Activated T-helper 17 cell treated with anti-CD3 and anti-CD28 coated beads, Interleukin-2, amount 50 U/mL, for 72 hours (primary cell): Measurements from ENCODE around the gene QSOX2. TPM values are rescaled to one million over a fixed set of nuclear protein-coding genes. Genes with fewer than 3 reads are reported as not detected.

ENCODE experiments used
- ATAC-seq: fragments of 150-1000 bp; cut with Tn5 transposase; replicated peaks from 2 replicates; pipeline ENCODE4 v1.10.0; 2021; ENCODE audit warnings: mild to moderate bottlenecking, moderate library complexity
- H3K27ac Mint-ChIP-seq: one replicate; pipeline ENCODE4 v1.8.0; 2022; ENCODE audit warnings: mixed read lengths
- H3K27me3 Mint-ChIP-seq: one replicate; pipeline ENCODE4 v1.8.0; 2022; ENCODE audit warnings: mixed read lengths
- H3K36me3 Mint-ChIP-seq: one replicate; pipeline ENCODE4 v1.8.0; 2022; ENCODE audit warnings: low read depth, mild to moderate bottlenecking, mixed read lengths
- H3K4me1 Mint-ChIP-seq: one replicate; pipeline ENCODE4 v1.8.0; 2022; ENCODE audit warnings: mixed read lengths
- H3K4me3 Mint-ChIP-seq: one replicate; pipeline ENCODE4 v1.8.0; 2022; ENCODE audit warnings: mild to moderate bottlenecking, mixed read lengths
- H3K9me3 Mint-ChIP-seq: one replicate; pipeline ENCODE4 v1.8.0; 2022; ENCODE audit warnings: mixed read lengths
- total RNA-seq, 2 donors: library from RNA; stranded (reverse); gene quantifications; one replicate each; pipeline ENCODE4 v1.2.3, GENCODE V29; 2022

The QSOX2 gene
- total RNA-seq, result 10 to 100 TPM; 25.9 to 28.5 TPM

DNA sequence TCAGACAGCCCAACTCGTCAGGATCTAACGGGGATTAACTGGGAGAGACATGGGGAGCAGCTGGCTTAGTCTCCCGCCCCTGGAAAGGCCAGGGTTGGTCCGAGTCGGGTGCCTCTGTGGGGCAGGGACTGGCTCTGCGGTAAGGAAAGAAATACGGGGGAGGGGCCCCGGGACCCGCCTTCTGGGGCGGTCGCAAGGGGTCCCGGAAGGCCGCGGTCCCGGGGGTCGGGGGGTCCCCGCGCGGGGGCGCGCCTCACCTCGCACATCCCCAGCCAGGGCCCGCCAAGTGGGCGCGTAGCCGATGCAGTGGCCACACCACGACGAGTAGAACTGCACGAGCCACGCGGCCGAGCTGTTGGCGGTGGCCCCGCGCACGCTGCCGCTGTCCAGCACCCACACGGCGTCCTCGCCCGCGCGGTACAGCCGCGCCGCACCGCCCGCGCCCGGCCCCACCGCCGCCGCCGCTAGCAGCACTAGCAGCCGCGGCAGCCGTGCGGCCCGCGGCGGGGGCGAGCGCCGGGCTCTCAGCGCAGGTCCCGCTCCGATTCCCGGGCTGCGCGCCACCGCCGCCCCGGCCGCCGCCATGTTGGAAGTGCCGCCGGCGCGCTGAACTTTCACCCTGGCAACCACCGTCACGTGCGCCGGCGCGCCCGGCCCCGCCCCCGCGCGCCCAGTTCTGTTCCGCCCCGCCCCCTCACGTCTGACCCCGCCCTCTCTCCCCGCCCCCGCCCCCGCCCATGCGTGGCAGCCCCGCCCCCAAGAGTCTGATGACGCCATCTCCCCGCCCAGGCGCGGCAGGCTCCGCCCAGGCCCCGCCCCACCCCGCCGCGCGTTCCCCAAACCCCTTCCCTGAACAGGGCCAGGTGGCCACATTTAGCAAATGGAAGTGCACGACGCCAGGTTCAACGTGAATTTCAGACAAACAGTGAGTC is at the start of gene QSOX2:
QSOX2 (minus strand) TSS at position 594 of the 932 bp plus-strand sequence; CDS start at position 585, 9 bp downstream.
- H3K4me1 Mint-ChIP-seq, result peaks cover 28% of the 10 kb centered on the region
- peak within 1 kb of the TSS; percentile 82 for H3K27ac Mint-ChIP-seq
- no peaks in the 10 kb centered on the region for H3K9me3 Mint-ChIP-seq
- H3K27me3 Mint-ChIP-seq, result no peaks in the 10 kb centered on the region
- ATAC-seq, result peak; percentile 57
- peak within 1 kb of the TSS; percentile 99 for H3K4me3 Mint-ChIP-seq
- peaks cover 23% of the 10 kb centered on the region for H3K36me3 Mint-ChIP-seq

GRCh38 chr9:136295055-136295454 is 49.4 kb upstream of the QSOX2 start:
- Mint-ChIP-seq H3K9me3 (no peaks in the 10 kb centered on the region), H3K4me1 (no peaks in the 10 kb centered on the region), H3K36me3 (no peaks in the 10 kb centered on the region), H3K27me3 (no peaks in the 10 kb centered on the region), H3K27ac (no peak overlapping the region), H3K4me3 (no peak overlapping the region)
- no peak for ATAC-seq

DNA sequence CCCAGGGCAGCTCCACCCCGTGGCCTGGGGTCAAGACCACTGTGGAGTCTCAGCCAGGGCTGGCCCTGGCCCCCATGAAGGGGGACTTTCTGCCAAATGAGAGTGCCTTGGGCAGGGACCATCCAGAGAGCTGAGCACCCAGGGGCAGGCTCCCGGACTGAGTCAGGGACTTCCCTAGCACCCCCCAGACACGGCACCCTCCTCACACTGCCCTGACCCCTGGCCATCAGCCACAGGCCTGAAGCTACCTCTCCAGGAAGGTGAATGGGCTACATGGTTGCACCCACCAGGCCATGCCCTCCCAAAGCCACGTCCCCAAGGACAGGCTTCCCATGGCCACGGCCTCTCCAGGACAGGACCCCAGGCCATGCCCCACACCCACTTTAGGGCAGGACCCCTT is 48.8 kb upstream of the QSOX2 start:
- Mint-ChIP-seq H3K9me3 (no peaks in the 10 kb centered on the region), H3K4me1 (no peaks in the 10 kb centered on the region), H3K27me3 (no peaks in the 10 kb centered on the region), H3K36me3 (no peaks in the 10 kb centered on the region), H3K27ac (no peak overlapping the region), H3K4me3 (no peak overlapping the region)
- ATAC-seq, result no peak

GRCh38 chr9:136293476-136294077 is 48.0 kb upstream of the QSOX2 start:
- Mint-ChIP-seq H3K27me3 (no peaks in the 10 kb centered on the region), H3K27ac (no peak overlapping the region), H3K36me3 (no peaks in the 10 kb centered on the region), H3K9me3 (no peaks in the 10 kb centered on the region), H3K4me3 (no peak overlapping the region), H3K4me1 (no peaks in the 10 kb centered on the region)
- no peak for ATAC-seq

DNA sequence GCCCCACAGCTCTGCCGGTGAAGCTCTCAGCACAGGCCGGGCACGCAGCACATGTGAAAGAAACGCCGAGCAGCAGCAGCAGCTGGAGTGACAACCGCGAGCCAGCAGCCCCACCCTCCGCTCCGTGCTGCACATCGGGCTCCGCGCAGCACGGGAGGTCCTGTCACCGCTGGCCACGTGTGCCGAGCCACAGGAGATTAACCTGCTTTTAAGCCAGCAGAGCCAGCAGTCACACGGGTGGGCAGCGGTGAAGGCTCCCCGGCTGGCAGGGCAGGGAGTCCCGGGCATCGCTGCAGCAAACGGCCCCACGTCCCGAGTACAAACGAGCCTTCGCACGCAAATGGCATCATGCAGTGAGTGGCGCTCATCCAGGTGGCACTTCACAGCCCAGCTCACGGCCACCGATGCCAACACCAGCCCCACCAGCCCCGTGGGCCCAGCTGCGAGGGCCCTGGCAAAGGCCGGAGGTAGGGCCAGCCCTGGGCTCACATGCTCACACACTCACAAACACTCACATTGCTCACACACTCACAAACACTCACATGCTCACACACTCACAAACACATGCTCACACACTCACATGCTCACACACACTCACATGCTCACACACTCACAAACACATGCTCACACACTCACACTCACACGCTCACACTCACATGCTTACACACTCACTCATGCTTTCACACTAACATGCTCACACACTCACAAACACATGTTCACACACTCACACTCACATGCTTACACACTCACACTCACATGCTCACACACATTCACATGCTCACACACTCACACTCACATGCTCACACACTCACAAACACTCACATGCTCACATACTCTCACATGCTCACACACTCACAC is 47.2 kb upstream of the QSOX2 start:
- Mint-ChIP-seq H3K4me3 (no peak overlapping the region), H3K27me3 (no peaks in the 10 kb centered on the region), H3K4me1 (no peaks in the 10 kb centered on the region), H3K27ac (no peak overlapping the region), H3K9me3 (no peaks in the 10 kb centered on the region), H3K36me3 (no peaks in the 10 kb centered on the region)
- ATAC-seq, result no peak

DNA sequence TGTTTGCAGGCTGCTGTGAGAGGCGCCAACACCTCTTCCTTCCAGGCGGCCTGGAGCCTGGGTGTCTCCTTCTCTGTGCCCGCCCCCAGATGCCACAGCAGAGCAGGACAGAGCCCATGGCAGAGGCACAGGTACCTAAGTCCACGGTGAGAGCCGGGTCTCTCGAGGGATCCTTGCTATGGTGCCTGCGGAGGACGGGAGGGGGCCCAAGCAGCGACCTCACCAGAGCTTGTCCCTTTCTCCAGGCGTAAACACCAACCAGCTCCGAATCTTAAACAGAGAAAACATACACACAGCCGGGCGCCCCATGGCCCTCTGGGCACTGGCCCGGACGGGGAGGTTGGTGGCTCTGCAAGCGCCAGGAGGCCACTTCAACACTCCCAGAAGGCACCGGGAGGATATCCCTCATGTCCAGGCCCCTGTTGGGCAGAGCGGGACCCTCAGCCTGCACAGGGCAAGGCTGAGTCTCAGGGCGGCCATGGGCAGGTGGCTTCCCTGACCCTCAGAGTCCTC is 46.5 kb upstream of the QSOX2 start:
- no peaks in the 10 kb centered on the region for H3K9me3 Mint-ChIP-seq
- ATAC-seq, result no peak
- no peak overlapping the region for H3K27ac Mint-ChIP-seq
- no peak overlapping the region for H3K4me3 Mint-ChIP-seq
- H3K4me1 Mint-ChIP-seq, result no peaks in the 10 kb centered on the region
- no peaks in the 10 kb centered on the region for H3K27me3 Mint-ChIP-seq
- no peaks in the 10 kb centered on the region for H3K36me3 Mint-ChIP-seq

DNA sequence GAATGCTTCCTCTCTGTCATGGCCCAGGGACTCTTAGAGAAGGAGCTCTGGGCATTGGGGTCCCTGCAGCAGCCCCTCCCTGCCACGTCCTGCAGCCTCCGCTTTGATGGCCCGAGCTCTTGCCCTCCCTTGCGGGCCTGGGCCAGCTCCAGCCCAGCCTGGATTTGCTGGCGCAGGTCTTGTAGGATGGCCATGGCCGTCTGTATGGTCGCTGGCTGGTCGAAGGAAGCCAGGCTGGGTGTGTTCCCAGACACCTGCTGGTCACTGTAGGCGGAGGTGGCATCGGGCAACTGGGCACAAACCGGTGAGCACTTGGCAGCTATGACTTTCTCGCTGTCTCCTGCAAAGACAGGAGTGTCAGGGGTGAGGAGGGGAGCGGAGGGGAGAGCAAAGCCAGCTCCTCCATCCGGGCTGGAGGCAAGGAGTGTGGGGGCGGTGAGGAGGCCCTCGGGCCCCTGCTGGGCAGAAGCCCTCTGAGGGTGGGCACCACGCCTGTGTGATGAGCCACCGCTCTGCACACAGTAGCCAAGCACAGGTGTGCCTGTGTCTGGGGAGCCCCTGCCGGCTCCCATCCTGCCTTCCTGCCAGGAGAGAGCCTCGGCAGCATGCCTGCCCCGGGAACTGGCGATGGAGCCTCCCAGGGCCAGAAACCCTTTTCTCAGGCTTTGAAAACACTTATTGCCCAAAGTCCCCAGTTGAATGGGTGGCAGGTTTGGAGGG is 45.9 kb upstream of the QSOX2 start:
- H3K4me1 Mint-ChIP-seq, result no peaks in the 10 kb centered on the region
- no peaks in the 10 kb centered on the region for H3K36me3 Mint-ChIP-seq
- H3K9me3 Mint-ChIP-seq, result no peaks in the 10 kb centered on the region

DNA sequence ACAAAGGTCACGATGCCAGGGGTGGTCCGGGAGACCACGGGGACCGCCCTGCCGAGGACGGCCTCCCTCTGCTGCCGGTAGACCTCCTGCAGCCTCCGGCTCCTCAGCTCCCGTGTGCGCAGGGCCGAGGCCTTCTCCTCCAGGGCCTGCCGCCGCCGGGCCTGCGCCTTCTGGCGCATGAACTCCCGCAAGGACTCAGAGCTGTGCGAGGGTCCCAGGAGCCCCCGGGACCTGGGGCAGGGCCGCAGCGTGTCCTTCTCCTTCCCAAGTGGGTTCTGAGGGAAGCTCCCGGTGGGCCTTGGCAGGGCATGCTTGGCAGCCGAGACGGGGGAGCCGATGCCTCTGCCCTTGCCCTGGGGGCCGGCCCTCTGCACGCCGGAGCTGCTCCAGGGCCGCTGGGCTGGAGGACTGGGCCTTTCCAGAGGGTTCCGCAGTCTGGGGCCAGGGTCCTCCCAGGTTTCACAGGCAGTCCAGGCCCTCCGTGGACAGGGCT is 44.9 kb upstream of the QSOX2 start:
- H3K9me3 Mint-ChIP-seq, result no peaks in the 10 kb centered on the region
- peaks cover 3% of the 10 kb centered on the region for H3K27me3 Mint-ChIP-seq
- no peak overlapping the region for H3K4me3 Mint-ChIP-seq
- H3K36me3 Mint-ChIP-seq, result no peaks in the 10 kb centered on the region
- no peak overlapping the region for H3K27ac Mint-ChIP-seq
- no peak for ATAC-seq
- H3K4me1 Mint-ChIP-seq, result no peaks in the 10 kb centered on the region

More for the DNA sequence above, 45.9 kb upstream of the QSOX2 start:
- H3K27me3 Mint-ChIP-seq, result peaks cover 3% of the 10 kb centered on the region
- no peak overlapping the region for H3K27ac Mint-ChIP-seq
- no peak for ATAC-seq
- H3K4me3 Mint-ChIP-seq, result no peak overlapping the region

- no peak overlapping the region for H3K4me3 Mint-ChIP-seq
- peaks cover 3% of the 10 kb centered on the region for H3K27me3 Mint-ChIP-seq
- H3K36me3 Mint-ChIP-seq, result no peaks in the 10 kb centered on the region
- no peak overlapping the region for H3K27ac Mint-ChIP-seq
- H3K9me3 Mint-ChIP-seq, result no peaks in the 10 kb centered on the region
- ATAC-seq, result no peak
- H3K4me1 Mint-ChIP-seq, result no peaks in the 10 kb centered on the region
These were observed 44.3 kb upstream of the QSOX2 start for GRCh38 chr9:136289651-136290507.

DNA sequence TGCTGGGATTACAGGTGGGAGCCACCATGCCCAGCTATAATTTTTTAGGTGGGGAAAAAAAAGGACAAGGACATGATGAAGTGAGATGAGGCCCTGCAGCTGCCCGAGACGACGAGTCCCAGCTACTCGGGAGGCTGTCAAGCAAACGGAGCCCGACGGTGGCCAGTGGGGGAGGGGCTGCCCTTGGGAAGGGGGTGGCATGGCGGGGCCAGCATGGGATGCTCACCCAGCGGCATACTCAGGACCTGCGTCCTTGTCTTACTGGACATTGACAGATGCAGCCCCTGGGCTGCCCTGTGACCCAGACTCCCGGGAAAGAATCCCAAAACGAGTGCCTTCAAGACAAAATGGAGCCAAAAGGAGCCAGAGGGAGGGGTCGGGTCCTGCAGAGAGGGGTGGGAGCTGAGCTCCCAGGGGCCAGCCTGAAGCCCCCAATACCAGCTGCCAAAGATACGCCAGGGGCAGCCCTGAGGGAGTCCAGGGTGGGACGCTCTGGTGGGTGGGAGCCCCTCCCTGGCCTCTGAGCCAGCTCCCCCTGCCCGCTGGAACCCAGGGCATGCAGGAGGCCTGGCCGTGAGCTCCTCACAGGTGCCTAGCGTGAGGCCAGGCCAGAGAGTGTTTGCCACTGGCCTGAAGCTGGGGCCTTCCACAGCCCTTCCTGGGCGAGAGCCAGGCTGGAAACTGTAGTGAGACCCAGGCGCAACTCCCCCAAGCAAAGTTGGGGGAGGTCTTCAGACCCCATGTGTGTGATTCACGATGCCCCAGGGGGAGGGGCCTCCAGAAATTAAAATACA is 42.5 kb upstream of the QSOX2 start:
- Mint-ChIP-seq H3K9me3 (no peaks in the 10 kb centered on the region), H3K4me1 (no peaks in the 10 kb centered on the region), H3K4me3 (no peak overlapping the region), H3K36me3 (no peaks in the 10 kb centered on the region), H3K27me3 (peaks cover 3% of the 10 kb centered on the region), H3K27ac (no peak overlapping the region)
- no peak for ATAC-seq

GRCh38 chr9:136286987-136287379 is 41.4 kb upstream of the QSOX2 start:
- Mint-ChIP-seq H3K27ac (no peak overlapping the region), H3K27me3 (peaks cover 3% of the 10 kb centered on the region), H3K36me3 (no peaks in the 10 kb centered on the region), H3K4me1 (no peaks in the 10 kb centered on the region), H3K9me3 (no peaks in the 10 kb centered on the region), H3K4me3 (no peak overlapping the region)
- ATAC-seq, result no peak

DNA sequence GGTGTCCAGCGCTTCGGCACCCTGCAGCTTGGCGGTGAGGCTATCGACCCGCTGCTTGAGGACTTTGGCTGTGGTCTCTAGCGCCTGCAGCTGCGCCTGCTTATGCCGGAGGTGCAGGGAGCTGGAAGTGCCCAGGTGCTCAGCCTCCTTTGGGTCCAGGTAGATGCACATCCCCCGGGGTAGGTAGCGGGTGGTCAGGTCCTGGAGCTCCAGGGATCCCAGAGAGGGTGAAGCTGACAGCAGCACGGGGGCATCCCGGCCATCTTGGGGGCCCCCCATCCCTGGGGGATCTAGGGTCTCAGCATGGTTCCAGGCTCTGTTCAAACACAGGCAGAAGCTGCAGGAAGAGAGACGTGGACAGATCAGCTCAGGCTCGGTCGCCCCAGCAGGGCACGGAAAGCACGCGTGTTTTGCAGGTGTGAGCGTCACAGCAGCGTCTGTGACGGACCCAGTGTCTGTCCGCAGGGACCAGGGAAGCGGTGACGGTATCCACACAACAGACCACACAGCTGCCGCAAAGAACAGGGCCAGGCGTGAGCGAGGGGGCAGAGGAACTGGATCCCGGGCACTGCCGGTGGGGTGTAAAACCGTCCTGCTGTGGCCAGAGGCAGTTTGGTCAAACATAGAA is 40.9 kb upstream of the QSOX2 start:
- no peak for ATAC-seq
- Mint-ChIP-seq H3K27ac (no peak overlapping the region), H3K4me3 (no peak overlapping the region), H3K27me3 (peaks cover 3% of the 10 kb centered on the region), H3K4me1 (no peaks in the 10 kb centered on the region), H3K36me3 (no peaks in the 10 kb centered on the region), H3K9me3 (no peaks in the 10 kb centered on the region)
